Stimulated activated CD4-positive, alpha-beta T cell treated with anti-CD3 and anti-CD28 coated beads, Interleukin-2, amount 100 ng/mL, for 24 hours (primary cell): ENCODE measurements around the gene LGALS3BP.
A peak's percentile ranks its signal among the peaks of the same experiment; 100 is the strongest.

Experiments
- DNase-seq, 2 donors: peaks; one replicate each; pipeline ENCODE4 v3.0.0-alpha.2; 2020

LGALS3BP gene

GRCh38 chr17:78998311-78999055 lies 18.8 kb upstream of the LGALS3BP start:
- no peak for DNase-seq

- no peak for DNase-seq
Measured at GRCh38 chr17:78997881-78998280, 18.2 kb upstream of the LGALS3BP start.

GRCh38 chr17:78997231-78997741 lies 17.6 kb upstream of the LGALS3BP start:
- no peak for DNase-seq

DNA sequence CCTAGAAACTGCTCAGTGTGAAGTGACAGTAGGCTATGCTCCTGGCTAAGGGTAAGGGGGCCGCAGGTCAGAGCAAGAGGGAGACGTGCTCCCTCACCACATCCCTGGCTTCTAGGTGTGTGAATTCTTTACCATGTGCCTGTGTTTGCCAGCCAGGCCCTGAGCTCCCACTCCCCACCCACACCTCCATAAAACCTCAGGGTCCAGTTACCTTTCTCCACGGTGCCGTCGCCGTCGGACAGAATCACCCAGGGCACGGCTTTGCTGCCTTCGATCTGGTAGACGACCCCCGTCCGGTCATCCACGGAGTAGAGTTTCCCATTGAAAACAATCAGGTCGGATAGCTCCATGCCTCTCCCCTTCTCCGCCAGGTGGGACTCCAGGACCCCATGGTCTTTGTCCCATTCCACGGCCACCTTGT lies 17.1 kb upstream of the LGALS3BP start:
- no peak for DNase-seq

DNA sequence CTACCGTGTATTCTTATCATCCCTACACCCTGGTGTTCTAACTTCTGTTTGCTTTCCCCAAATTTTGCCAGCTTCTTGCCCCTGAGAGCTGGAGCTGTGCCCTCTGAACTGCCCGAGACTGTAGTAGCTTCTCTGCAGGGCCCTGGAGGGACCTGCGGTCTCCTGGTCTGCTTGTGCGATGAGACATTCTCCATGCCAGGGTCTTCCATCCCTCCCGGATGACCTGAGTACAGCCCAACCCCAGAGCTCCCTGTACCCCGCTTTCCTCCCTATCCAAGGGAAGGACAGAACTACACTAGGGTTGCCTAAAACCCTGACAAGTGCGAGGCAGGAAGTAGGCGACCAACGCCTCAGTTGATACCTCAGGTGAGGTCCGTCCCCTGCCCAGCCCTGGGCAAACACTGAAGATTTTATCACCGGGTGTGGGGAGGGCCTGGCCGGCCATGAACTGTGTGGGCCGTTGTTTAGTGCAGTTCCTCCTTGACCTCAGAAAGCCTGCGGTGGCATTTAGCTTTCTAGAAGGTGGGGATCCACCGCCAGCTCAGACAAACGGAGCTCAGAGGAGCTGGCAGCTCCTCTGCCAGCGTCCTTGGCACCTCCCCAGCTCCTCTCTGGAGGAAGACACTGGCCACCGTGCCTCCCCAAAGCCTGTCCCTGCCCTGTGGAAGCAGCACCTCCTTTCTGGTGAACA lies 16.2 kb upstream of the LGALS3BP start:
- no peak for DNase-seq

- DNase-seq: no peak
Measured at GRCh38 chr17:78995022-78995760, 15.5 kb upstream of the LGALS3BP start.

DNA sequence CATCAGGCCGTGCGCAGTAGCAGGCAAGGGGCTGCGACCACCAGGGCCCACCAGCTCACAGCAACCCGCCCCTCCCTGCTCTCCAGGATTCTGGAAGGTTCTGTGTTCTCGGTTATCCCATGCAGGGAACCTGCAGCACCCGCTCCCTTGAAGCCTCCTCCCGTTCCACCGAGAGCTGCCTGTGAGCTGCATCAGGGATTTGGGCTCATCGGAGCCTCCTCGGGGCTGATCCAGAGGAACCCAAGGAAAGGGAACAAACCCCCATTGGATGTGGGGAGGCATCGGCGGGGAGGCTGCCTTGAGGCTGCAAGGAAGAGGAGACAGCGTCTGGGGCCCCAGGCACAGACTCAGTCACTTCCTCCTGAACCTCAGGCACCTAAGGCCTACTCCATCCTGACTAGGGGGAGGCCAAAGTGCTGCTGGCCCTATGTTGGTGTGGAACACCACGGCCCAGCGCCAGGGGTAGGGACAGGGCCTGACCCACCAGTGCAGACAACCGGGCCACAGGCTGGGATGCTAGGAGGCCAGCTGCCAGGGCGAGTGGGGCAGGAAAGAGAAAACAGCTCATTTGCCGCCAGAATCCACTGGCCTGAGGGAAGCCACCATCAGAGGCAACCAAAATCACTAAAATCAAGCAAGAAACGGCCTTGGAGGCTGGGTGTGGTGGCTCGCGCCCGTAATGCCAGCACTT lies 14.4 kb upstream of the LGALS3BP start:
- no peak for DNase-seq

- peak; percentile 70 to 72 for DNase-seq
Measured at GRCh38 chr17:78993241-78993956, 13.7 kb upstream of the LGALS3BP start.

DNA sequence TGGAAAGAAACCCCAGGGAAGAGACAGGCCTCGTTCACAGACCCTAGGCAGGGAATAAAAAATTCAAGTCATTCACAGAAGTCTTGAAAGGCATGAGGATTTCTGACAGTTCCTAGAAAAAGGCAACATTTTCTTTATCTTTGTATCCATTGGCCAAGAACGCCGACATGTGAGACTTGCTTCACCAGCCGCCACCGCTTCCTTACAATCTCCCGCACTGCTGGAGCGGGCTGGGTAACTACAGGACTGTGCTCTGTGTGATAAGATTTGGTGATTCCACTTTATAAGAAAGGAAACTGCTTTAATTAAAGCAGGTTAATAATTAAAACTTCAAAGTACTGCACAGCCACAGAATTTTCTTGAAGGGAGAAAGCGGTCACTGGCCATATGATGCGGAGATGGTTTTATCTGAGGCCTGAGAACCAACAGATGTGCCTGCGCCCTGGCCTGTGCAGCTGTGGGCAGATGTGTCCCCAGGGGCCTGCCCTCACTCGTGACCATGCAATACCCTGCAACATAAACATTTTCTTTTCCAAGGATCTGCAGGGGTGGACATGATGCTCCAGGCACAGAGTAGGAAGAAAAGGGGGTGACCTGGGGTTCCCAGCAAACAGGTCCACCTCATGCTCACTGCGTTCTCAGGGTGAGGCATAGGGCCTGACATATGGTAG lies 13.0 kb upstream of the LGALS3BP start:
- DNase-seq: no peak

- no peak for DNase-seq
Measured at GRCh38 chr17:78991906-78992532, 12.3 kb upstream of the LGALS3BP start.

- DNase-seq: no peak
Measured at GRCh38 chr17:78991017-78991738, 11.5 kb upstream of the LGALS3BP start.

DNA sequence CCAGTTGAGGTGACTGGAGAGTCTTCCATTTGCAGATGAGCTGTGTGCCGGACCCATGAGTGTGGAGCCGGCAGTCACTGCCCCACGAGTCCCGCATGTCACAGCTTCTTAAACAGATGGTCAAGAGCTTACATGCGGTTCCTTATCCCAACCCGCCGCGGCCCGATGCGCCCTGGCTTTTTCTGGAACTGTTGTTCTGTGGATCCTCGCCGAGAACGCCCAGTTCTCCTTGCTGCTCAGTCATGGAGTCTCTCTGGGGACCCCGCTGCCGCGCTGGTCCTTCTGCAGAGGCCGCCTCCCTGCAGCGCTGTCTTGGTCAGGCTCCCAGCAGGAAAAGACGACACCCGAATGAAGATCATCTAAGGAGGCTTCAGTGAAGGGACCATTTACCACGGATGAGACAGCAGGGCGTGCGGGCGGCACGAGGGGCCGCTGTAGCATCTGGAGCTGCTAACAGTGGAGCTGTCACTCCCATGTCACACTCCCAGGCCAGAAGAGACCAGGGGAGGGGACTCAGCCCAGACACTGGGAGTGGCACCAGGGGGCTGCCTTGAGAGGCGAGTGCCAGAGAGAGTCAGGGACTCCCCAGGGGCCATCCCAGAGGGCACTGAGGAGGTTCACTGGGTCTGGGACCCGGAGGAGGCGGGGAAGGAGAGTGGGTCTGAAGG lies 10.8 kb upstream of the LGALS3BP start:
- DNase-seq: no peak

DNA sequence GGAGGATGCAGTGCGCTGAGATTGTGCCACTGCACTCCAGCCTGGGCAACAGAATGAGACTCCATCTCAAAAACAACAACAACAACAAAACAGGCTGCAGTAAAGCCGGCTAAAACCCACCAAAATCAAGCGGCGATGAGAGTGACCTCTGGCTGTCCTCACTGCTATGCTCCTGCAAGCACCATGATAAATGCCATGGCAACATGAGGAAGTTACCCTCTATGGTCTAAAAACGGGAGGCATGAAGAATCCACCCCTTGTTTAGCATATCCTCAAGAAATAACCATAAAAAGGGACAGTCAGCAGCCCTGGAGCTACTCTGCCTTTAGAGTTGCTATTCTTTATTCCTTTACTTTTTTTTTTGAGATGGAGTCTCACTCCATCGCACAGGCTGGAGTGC lies 8.4 kb upstream of the LGALS3BP start:
- no peak for DNase-seq

- DNase-seq: no peak
Measured at GRCh38 chr17:78986649-78987328, 7.1 kb upstream of the LGALS3BP start.

DNA sequence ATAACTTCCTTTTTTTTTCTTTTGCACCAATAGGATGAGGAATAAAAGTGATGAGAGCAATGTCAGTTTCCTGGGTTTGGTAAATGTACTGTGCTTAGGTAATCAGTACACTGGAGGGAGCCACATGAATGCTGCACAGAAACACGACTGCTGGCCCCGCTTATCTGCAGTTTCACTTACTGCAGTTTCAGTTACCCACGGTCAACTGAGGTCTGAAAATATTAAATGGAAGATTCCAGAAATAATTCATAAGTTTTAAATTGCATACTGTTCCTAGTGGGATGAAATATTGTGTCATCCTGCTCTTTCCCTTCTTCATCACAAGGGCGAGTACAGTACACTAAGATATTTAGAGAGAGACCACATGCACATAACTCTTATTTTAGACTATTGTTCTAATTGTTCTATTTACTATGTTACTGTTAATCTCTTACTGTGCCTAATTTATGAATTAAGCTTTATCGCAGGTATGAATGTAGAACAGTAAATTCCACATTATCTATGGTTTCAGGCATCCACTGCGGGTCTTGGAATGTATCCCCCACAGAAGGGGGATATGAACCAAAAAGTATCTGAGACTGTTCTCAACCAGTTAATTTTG lies 6.4 kb upstream of the LGALS3BP start:
- DNase-seq: no peak

GRCh38 chr17:78985395-78985794 lies 5.7 kb upstream of the LGALS3BP start:
- DNase-seq: no peak

GRCh38 chr17:78981010-78981888 lies 1.5 kb upstream of the LGALS3BP start:
- DNase-seq: no peak

DNA sequence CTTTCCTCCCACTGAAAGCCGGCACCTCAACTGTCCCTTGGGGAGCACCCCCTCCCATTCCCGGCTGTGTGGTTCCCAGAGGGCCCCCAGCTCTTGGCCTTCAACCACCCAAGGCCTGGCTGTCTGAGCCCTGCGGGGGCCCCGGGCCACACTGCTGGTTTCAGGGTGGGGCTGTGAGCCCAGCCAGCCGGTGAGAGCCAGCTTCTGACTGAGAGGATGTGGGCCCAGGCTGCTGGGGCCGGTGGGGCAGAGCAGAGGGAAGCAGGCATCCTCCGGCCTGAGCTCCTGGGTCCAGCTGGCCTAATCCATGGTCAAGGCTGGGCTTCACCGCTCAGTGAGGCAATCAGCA lies 875 bp upstream of the LGALS3BP start:
- no peak for DNase-seq
